Tongue (tissue), 2 donors: ENCODE results near the gene LRRC61. TPM values are rescaled to one million over a fixed set of nuclear protein-coding genes. Genes with fewer than 3 reads are reported as not detected.
"Not testable (repeated sequence)": the region's sequence is repeated elsewhere in the genome, so short reads cannot be mapped to it uniquely, and the experiment has no call there.

Source experiments
- DNase-seq: peaks from one replicate; pipeline ENCODE4 v3.0.0-alpha.2; 2015
- total RNA-seq: library from RNA; depleted of rRNA; stranded (reverse); fragments of >200 nt; gene quantifications from one replicate; pipeline ENCODE4 v1.2.3, GENCODE V29; 2014

The LRRC61 gene, protein sequence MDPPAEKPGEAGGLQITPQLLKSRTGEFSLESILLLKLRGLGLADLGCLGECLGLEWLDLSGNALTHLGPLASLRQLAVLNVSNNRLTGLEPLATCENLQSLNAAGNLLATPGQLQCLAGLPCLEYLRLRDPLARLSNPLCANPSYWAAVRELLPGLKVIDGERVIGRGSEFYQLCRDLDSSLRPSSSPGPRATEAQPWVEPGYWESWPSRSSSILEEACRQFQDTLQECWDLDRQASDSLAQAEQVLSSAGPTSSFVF
- 6.3 TPM for total RNA-seq

DNA sequence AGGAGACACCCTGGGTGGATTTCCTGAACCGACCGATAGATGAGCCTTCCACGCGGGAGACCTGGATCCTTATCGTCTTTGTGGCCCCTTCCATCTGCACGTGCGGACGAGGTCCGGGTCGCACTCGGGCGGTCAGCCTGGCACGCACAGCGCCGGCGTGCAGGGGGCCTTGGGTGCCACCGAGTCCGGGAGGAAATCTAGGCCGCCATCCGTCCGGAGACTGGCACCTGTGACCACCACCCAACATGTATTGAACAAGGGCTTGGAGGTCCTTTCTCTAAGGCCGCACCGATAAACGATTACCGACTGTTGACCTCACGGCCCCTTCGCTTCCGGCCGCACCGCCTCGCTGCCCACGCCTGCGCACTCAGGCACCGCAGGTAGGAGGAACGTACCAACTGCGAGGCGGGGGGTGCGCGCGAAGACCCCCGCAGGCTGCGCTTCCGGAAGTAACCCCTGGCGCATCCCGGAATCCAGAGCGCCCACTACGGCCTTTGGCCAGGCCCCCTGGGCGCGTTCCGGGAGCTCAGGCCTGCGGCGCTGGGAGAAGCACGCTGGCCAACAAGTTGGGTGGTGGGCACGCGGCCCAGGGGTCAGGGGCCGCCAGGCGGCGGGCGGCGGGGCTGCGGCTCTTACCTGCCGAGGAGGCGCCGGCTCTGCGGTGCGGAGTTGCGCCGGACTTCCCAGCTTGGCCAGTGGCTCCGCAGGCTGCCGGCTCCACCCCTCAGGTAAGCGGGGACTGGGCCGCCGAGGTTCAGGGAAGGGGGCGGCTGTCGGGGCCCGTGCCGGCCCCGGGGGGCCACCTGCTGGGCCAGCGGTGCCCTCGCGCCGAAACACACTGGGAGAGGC lies at the start of gene LRRC61, which contains the start of gene ACTR3C:
LRRC61 (plus strand) TSS at position 523 of the 849 bp plus-strand sequence. CDS start 13,507 bp downstream, outside the sequence.
ACTR3C (minus strand) TSS at position 713 of the 849 bp plus-strand sequence. CDS start 28,249 bp downstream, outside the sequence.
- DNase-seq: peak; percentile 78

DNA sequence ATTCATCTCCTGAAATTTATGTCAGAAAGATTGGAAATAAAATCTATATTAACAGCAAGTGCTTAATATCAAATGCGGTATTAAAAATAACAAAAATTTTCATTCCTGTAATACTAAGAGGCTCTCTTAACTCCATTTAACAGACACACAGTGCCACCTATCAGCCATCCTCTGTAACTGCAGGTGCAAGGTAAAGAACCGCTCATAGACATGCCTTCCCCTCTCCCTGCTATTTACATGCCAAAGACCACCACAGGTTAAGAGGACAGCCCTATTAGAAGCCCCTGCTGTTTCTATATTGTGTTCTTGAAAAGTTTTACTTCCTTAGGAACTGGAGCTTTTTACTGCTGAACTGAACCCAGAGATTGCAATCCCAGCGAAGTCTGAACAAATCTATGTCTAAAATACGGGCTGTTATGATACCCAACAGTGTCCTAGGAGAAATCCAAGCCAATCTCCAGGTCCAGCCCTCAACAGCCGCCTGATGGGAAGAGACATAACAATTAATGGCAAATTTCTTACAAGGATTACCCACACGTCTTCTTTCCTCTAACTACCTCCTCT lies 46.9 kb upstream of the LRRC61 start:
- DNase-seq: peak; percentile 58

DNA sequence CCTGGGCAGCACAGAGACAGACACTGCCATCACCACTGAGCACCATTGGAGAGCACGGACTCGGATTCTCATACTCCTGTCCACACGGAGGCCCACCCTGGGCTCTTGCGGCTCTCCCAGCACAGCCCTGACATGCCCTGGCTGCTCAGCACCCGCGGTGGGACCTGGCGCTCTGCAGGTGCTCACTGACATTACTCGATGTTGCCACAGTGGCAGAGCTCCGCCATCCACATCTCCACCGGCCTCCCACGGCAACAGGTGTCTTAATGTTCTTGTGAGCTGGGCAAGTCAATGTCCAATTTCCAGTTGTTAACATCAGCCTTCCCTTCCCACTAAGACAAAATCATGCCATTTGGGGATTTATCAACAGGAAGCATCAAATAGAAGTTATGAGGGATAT lies 44.8 kb upstream of the LRRC61 start:
- DNase-seq: not testable (repeated sequence)

DNA sequence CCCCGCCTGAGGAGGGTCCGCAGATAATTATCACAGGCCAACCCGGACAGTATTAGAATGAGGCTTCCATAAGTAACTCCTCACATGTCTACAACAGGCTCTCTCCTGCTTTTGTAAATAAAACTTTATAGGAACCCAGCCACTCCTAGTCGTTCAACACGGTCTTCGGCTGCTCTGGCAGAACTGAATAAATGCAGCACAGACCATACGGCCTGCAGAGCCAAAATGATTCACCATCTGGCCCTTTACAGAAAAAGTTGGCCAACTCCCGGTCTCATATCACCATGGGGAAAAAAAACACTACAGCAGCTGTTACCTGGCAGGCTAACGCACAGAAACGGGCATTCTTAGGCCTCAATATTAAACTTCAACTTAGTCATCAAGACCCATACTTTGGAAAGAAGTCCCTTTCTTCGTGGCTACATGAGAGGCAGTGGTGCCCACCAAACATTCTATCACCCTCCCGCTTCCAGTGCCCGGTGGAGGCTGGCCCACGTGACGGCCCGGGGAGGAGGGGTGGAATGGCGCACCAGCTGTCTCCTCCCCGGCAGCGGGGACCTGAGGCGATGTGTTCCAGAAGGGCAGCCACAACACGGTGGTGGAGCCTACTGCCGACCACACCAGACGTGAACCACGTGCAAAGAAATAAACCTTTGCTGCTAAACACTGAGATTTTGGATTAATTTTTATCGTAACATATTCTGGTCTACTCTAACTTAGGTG lies 41.3 kb upstream of the LRRC61 start:
- not testable (repeated sequence) for DNase-seq

DNA sequence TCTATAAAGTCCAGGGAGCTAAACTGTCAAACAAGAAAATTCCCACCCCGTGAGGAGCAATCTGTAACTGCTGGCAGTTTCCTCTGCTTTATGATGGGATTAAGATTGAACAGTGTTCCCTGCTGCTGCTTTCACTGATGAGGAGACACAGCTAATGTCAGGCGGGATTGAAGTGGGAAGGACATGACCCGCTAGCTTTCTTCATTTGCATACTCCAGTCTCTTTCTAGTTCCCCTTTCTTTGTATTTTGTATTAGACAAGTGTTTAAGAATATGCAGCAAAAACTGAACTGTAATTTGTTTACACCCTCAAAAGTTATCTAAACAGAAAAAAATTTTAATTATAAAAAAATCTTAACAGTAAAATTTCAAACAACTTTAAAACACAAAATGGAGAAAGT lies 40.0 kb upstream of the LRRC61 start:
- DNase-seq: not testable (repeated sequence)

DNA sequence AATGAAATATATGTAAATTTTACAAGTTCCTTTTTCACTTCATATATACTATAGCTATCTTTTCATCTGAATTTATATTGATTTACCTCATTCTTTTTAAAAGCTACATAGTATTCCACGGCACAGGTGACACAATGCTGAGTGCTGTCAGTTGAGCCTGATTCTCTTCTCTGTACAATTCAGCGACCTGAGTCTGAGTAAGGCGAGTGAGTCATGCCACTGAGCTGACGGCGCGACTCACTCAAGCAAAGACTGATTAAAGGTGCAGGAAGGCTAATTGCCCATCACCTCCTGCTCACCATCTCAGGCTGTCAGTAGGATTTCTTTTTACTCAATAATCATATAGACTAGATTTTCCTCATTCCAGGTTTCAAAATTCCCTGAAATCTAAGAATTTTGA lies 39.5 kb upstream of the LRRC61 start:
- not testable (repeated sequence) for DNase-seq

DNA sequence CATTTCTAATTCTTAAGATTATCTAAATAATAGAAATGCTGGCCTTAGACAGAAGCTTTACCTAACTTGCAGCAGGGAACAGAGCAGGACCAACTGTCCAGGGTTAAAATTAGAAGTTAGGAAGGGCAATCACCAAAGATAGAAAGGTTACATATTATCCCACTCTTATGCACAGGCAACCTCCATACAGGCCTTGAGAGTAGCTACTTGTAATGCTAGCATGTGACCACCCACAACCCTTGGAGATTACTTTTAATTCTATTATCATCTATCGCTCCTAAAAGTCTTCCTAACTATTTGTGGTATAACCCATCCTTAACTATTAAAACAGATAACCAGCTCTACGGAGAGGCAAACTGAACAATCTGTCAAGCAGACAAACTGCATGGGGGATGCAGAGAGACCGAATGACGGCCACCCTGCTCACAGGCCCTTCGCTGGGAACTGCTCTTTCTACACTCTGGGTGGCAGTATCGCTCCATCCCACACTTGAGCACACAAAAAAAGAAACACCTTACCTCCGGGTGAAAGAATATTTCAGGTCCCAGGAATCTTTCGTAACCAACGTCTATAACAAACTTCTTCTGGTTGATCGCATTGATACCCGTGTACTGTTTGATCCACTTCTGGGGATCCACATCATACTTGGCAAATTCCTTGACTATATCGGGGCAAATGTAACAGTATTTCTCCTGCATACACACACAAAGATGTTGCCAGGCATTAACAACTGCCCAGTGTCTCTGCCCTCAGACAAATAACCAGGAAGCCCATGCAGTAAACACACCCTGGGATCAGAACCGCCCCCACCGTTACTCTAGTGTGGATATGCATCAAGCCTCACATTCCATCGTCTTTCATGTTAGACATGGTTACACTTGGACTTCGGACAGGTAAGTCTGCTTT lies 37.1 kb upstream of the LRRC61 start:
- peak; percentile 48 for DNase-seq

DNA sequence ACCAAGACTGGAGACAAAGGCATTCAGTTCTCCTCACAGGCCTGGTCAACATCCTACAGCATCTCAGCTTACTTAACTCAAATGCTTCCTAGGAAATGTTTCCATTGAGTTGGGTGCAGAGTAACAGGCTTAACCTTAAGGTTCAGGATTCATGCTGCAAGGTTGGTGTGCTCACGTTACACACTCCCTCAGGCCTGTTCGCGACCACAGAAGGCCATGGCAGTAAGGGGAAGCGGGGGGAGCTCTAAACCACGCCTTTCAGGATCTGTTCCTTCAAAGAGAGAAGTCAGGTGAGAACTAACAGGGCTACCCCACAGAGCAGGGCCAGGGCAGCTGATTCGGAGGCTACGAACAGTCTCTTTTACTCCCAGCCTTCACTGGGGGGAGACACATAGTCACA lies 35.3 kb upstream of the LRRC61 start:
- DNase-seq: not testable (repeated sequence)

DNA sequence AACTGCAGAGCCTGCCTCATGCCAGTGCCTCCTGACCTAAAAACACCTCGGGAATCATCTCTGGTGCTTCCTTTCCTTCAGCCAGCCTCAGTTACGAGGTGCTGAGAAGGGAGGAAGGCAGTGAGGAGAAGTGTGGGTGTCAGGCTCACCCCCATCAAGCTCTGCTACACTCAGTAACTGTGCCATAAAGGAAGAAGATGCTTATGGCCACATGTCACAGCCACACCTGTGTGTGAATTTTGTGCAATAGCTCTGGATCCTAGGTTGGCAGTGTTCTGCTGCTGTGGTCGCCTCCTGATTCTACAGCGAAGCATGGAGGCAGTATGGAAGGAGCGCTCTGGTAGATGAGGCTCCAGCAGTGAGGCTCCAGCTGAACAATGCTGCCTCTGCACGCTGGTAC lies 34.3 kb upstream of the LRRC61 start:
- DNase-seq: not testable (repeated sequence)

DNA sequence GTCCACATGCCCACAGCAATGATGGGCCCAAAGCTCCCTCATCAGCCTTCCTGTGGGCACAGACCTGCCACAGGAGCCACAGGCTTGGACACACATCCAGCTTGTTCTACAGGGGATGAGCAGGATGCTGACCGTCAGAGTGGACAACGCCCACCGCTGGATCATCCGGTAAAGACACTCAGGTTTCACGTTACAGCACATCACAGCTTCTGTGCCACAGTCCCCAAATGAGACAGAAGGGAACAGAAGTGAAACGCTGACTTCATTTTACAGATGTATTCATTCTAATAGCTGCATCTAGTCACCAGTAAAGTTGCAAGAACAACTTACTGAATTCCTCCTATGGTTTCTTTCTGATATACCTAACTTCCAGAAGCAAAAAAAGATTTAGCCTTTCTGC lies 32.8 kb upstream of the LRRC61 start:
- not testable (repeated sequence) for DNase-seq

DNA sequence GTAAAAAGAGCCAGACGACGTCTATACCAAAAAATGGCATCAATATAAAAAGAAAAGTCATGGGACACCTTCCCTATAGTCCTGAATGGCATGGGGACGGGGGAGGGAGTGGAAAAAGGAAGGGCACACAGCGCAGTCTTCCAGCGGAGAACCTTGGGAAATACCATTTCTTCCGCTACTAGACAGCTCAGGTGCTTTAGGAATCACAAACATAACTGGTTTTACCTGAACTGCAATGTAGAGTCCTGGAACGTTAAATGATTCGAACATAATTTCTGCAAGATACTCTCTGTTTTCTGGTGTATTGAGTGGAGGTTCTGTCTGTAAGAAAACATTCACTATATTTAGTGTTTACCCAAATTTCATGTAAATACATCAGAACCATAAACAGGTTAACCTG lies 28.1 kb upstream of the LRRC61 start:
- not testable (repeated sequence) for DNase-seq

DNA sequence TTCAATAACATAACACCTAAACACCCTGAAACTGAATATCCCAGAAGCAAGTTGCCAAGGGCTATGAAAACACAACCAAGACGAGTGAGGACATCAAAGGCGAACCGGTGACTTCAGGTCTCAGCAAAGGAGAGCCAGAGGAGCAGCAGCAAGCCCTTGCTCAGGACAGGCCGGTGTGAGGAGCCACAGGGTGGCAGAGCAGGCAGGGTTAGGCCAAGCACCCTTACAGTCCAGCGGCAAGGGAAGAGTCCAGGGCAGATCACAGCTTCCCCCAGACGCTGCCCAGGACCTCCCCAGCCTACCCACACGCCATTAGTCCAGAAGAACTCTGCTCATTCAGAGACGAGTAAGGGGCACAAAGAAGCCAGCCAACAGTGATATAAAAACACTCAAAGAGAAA lies 27.5 kb upstream of the LRRC61 start:
- not testable (repeated sequence) for DNase-seq

DNA sequence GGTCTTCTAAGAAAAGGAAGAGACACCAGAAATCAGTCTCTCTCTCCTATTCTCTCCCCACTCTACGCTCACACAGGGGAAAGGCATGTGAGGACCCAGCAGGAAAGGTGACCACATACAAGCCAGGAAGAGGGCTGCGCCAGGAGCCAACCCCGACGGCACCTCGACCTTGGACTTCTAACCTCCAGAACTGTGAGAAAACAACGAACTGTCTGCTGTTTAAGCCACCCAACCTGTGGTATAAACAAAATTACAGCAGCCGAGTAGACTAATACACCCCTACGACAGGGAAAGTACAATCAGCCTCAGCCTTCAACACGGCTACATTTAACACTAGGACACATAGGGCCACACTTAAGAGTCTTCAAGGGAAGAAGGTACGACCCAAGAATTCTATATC lies 26.4 kb upstream of the LRRC61 start:
- DNase-seq: not testable (repeated sequence)

DNA sequence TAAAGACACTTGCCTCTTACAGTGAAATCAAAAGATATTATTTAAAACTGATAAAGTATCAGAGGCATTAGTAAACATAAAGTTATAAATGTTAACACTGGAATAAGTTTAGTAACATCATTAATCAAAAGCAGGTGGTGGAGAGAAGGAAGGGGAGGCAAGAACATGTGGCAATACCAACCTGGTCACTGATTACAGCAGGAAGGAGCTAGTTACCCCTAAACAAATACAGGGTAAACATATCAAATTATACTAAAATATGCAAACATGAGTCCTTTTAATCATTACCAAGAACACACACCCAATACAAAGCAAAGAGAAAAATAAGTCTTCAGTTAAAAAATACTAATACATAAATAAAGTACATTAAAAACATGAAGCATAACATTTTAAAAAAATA lies 25.2 kb upstream of the LRRC61 start:
- DNase-seq: not testable (repeated sequence)

DNA sequence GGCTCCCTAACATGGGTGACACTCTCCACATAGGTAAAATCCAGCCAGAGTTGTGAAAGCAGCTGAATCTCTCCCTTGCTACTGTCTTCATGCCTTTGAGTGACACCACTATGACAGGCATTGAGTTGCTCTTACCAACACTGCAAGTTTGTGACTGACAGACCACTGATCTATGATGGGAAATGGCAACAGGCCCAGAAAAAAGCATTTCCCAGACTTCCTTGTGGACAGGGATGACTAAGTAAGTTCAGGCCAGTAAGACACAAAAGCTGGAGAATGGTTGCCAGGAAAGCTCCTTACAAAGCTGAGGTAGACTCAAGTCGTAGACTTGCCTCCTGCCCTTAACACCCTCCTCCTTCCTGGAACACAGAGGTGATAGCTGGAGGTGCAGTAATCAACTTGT lies 20.2 kb upstream of the LRRC61 start:
- not testable (repeated sequence) for DNase-seq

DNA sequence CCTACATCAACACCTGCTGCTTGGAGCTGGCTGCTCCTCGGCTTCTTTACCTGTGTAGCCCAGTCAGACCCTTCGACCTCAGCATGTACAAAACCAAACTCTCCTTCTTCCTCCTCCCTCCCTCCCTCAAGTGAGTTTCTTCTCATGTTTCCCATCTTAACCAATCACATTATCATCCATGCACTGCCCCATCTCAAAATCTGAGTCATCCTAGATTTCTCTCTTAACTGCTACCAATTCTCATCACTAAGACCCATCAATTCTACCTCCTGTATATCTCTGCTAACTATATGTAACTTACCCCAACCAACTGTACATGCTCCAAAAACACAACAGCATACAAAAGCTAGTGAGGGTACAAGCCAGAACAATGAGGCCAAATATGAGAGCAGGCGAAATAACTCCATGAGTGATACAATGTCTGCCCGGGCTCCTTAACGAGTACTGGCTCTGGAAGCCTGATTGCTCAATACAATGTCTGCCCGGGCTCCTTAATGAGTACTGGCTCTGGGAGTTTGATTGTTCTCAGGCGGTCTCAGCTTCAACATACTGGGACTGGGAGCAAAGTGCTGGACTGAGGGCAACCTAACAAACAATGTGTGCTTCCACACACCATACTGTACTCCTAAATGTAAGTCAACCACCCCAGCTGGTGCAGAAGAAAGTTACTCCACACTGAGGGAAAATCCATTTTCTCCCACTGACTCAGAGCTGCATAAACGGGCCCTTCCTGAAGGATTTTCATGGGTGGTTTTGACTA lies 18.5 kb upstream of the LRRC61 start:
- DNase-seq: not testable (repeated sequence)

DNA sequence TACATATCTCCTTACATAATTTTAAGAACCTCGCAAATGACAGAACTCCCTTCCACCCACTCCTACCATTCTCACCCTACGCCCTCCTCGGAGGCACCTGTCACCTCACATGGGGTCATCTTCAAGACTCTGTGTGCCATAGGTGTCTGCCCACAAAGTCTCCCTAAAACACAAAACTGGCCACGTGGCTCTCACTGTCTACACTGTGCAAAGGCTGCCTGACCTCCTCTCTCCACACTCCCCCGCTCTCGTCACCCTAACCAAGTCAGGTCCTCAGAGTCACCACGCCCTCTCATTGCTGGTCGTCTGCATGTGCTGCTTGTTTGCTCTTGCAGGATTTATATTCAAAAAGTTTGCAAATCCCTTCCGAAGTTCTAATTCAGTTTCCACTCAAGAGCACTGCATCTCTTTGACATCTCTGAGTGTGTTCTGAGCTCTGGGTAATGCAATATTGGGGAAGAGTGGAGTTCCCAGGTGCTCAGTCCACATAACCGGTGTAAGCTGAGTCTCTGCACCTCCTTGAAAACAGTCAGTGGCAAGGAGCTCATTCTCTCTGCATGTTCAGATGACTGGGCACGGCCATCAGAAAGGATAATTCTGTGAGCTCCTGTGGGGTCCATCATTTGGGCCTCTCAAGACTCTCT lies 17.8 kb upstream of the LRRC61 start:
- not testable (repeated sequence) for DNase-seq

DNA sequence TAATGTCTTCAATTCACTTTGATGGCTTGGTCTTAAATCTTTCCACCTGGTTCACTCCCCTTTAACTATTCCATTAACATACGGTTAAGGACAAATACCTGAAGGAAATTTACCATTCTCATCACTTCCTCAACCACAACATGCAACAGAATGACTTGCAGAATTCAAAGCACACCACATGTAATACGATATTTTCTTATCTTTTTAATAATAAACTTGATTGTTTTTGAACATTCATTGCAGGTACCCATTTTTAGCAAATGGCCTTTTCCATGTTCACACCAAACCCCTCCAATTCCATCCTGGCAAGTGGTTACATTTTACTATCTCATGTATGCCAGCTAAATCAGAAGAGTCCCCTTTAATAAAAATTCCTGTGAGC lies 17.3 kb upstream of the LRRC61 start:
- DNase-seq: not testable (repeated sequence)

DNA sequence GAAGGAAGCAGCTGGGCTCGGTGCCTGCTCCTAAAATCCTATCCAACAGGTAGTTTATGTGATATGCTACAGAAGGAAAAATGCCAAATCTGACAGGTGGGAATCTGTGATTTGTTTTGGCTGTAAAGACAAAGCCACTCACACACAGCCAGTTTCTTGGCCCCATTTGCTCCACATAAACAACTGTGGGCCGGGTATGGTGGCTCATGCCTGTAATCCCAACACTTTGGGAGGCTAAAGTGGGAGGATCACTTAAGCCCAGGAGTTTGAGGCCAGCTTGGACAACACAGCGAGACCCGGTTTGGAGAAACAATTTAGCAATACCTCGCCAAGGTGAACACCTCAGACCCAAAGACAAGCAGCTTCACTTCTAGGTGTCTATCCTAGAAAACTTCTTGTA lies 16.8 kb upstream of the LRRC61 start:
- peak; percentile 15 for DNase-seq

DNA sequence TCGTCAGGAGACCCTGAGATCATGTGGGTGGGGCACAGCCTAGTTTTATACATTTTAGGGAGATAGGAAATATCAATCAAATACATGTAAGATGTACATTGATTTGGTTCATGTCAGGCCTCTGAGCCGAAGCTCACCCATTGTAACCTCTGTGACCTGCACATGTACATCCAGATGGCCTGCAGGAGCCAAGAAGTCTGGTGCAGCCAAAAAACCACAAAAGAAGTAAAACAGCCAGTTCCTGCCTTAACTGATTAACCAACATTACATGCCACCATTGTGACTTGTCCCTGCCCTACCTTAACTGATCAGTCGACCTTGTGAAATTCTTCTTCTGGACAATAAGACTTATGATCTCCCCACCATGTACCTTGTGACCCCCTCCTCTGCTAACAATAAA lies 16.0 kb upstream of the LRRC61 start:
- DNase-seq: no peak
